T-helper 1 cell treated with Interleukin-12 subunit alpha and Interleukin-12 subunit beta and Interleukin-4 antibody, amounts not matched to agents 30 ng/mL and 1 ng/mL, for 36 hours (primary cell): ENCODE data around the gene YIPF1. TPM values are rescaled to one million over a fixed set of nuclear protein-coding genes. Genes with fewer than 3 reads are reported as not detected.
"Not testable (repeated sequence)": the region's sequence is repeated elsewhere in the genome, so short reads cannot be mapped to it uniquely, and the experiment has no call there.

Experiments
- intact Hi-C: fragments of 100-400 bp; cut with micrococcal nuclease; formaldehyde crosslinking; loops from one replicate; pipeline ENCODE4 v1.15.1; 2024
- total RNA-seq: library from RNA; stranded (reverse); gene quantifications from 2 replicates; pipeline ENCODE4 v1.2.3, GENCODE V29; 2022

YIPF1 gene
- total RNA-seq, 1 donor from 2014 or later: 20.1 TPM

DNA sequence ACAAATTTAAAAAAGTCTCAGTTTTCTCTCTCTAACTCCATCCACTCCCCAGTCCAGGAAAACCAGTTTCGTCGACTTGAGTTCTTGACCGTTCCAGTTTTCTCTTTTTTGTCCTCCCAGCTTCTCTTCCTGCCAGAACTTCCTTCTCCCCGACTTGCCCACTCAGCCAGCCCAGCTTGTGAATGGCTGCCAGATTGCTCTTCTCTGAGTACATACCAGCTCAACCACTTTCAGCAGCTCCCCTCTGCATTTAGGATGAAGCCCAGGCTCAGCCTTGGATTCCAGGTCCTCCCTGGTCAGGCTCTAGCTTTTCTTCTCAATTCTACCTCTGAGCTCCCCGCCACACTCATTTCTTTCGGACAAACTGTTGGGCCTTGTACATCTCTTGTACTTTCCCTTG lies 5.8 kb upstream of the YIPF1 start:
- intact Hi-C loops: no loop called here

DNA sequence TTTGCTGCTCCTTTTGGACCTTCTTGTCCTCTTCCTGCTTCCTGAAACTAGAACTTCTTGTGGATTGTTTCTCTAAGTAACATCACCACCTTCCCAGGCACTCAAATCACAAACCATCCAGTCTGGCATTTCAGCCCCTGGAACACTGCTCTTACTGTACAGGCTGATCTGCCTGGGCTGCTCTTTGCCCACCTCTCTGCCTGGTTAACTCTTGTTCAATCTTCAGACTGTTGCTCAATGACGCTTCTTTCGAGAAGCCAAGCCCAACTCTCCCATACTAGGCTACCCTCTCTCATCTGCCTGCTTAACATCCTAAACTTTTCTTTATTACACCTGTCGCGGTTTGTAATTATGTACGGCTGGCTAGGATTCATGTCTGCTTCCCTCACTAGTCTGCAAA lies 5.0 kb upstream of the YIPF1 start:
- intact Hi-C loops: no loop called here

DNA sequence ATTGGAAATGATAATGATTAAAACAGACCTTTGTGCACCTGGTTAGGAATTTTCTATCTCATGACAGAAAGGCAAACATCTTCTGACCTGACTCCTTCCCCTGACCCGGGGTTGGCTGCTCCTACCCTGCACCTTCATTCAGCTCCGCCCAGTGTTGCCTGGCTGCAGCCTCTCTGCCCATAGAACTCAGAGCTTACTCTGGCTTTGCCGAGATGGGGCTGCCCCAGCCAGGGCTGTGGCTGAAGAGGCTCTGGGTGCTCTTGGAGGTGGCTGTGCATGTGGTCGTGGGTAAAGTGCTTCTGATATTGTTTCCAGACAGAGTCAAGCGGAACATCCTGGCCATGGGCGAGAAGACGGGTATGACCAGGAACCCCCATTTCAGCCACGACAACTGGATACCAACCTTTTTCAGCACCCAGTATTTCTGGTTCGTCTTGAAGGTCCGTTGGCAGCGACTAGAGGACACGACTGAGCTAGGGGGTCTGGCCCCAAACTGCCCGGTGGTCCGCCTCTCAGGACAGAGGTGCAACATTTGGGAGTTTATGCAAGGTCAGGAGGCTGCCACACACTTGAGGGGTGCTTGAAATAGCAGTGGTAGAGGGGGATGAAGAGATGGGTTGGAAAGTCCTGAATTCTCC lies 4.5 kb upstream of the YIPF1 start, which contains the start of gene DIO1:
Gene DIO1, plus strand, starts transcription at position 189 of the 638 bp plus-strand sequence. Its CDS starts 24 bp downstream, at position 213.
- intact Hi-C loops: no loop called here

DNA sequence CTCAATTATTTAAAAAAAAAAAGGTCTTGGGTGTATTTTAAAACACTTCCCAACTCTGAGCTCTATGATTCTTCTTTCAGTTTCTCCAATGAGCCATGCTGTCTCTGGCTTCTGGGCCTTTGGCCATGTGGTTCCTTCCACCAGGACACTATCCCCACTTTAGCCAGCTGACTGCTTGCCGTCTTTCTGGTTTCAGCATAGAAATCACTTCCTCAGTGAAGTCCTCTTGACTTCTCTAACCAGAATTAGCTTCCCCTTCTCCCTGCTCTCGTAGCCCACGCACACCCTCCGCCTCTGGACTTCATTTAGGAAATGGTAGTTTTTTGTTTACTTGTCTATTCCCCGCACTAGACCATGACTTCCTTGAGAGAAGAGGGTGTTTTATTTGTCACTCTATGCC lies 3.3 kb upstream of the YIPF1 start:
- intact Hi-C loops: no loop called here

DNA sequence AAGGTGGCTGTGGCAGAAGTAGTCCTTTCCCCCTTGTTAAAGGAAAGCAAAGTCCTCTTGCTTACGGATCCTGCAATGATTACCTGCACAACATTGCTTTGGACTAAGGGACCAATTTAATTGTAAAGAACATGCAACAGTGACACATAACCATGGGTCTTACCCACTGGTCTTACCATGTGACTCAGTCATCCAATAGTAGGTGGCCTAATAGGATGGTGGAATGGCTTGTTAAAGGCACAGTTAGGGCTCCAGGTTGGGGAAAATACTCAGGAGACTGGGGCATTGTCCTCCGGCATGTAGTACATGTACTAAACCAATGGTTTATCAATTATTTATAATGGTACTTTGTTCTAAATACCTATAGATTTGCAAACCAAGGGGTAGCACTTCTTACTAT lies 2.1 kb upstream of the YIPF1 start:
- intact Hi-C loops: loop anchor here (2.0 kb wide), 1 partner anchor 25 kb away; no protein-coding TSS in a partner anchor

DNA sequence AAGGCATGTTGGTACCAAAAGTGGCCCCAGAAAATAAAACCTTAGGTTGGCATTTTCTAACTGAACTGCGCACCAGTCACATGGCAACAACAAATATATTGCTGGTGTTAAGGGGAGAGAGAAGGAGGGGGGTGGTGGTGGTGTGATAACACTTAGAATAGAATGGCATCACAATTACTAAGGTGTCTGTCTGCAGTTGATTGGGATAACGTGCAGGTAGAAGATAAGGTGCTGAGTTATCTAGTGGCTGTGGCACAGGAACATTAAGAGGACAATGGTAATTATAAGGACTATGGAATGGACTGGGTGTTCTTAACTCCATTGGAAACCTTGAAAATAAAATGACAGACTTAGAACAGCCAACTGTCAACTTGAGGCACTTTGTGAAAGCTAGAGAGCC lies 1.4 kb upstream of the YIPF1 start:
- intact Hi-C loops: loop anchor here (2.0 kb wide), 1 partner anchor 26 kb away; no protein-coding TSS in a partner anchor

DNA sequence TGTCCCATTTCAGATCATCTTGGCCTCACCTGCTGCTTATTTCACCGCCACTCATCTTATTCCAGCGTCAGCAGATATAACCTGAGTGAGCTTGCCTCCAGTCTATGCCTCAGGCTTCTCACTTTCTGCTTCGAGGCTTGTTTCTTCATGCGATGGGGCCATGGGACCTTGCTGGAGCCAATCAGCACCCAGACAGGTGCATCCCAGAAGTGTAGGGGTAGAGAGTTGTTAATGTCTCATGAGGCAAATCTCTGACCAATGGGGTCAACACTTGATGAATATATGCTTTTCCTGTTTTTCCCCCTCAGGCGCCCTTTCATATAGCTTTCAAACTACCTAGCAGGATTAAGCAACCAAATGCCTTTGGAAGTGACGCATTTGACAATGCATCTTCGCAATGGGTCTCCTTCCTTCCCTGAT lies 935 bp upstream of the YIPF1 start:
- intact Hi-C loops: loop anchor here (1.0 to 2.0 kb wide), 2 partner anchors 26 to 163 kb away; partner anchors contain the start of genes TCEANC2 and TMEM59

DNA sequence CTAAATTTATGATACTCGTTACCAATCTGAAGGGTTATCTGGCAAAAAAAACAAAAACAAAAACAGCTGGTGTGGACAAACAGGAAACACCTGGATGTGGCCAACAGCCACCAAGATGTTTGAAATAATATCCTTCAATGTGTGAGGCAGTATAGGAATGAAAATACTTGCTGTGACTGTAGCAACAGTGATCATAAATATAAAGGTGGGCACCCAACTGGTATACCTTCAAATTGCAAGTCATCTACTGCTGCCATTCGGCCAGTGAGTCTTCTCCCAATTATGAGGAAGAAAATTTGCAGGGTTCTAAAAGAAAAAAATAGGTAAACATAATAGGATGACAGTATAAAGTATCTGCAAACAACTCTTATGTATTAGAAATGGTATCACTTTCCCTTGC lies 916 bp downstream of the YIPF1 start:
- intact Hi-C loops: loop anchor here (1.0 to 2.0 kb wide), 8 partner anchors 28 to 828 kb away; partner anchors contain the start of genes CPT2, IFT25 and NDC1

DNA sequence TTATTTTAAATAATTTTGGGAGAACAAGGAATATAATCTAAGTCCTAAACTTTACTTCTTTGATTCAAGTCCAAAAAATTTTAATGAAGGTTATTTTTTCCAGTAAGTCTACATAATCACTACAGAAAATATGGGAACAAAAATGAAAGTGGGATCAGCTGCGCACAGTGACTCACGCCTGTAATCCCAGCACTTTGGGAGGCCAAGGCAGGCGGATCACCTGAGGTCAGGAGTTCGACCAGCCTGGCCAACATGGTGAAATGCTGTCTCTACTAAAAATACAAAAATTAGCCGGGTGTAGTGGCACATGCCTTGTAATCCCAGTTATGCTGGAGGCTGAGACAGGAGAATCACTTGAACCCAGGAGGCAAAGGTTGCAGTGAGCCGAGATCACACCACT lies 6.0 kb downstream of the YIPF1 start:
- intact Hi-C loops: not testable (repeated sequence)

DNA sequence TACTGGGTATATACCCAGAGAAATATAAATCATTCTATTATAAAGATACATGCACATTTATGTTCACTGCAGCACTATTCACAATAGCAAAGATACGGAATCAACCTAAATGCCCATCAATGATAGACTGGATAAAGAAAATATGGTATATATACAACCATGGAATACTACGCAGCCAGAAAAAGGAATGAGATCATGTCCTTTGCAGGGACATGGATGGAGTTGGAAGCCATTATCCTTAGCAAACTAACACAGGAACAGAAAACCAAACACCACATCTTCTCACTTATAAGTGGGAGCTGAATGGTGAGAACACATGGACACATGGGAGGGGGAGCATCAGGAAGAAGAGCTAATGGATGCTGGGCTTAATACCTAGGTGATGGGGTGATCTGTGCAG lies 7.7 kb downstream of the YIPF1 start:
- intact Hi-C loops: not testable (repeated sequence)

DNA sequence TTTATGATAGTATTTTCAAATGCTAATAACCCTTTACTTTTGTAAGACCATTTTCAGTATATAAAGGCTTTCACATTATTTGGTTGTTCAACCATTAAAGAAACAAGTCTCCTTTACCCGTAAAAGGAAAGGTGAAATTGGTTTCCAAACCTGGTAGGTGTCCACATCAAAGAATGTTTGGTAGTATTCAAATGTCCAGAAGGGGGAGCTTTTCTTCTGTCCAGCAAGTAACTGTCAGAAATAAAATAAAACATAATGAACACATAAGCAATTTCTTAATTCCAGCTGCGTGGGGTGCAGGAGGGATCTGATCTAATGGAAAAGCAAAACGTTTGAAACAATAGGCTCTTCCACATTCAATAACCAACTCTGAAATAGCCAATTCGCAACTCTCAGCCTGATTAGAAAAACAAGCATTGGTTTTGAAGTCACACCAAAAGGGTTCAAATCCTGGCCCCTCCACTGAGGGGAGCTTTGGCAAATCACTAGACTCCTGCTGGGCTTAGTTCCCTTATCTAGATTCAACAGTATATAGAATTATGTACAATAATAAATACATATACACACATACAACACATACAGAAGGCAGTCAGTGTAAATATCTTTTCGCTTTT lies 11.0 kb downstream of the YIPF1 start:
- intact Hi-C loops: loop anchor here (1.0 kb wide), 3 partner anchors 71 to 175 kb away; partner anchors contain the start of genes TCEANC2 and TMEM59

DNA sequence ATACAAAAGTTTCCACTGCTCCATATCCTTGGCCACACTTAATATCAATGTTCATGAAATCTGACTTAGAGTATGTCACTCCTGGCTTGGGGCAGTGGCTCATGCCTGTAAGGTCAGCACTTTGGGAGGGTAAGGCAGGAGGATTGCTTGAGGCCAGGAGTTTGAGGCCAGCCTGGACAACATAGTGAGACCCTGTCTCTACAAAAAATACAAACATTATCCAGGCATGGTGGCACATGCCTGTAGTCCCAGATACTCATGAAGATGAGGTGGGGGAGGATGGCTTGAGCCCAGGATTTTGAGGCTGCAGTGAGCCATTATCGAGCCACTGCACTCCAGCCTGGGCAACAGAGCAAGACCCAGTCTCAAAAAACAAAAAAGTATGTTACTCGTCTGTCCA lies 14.4 kb downstream of the YIPF1 start:
- intact Hi-C loops: not testable (repeated sequence)

DNA sequence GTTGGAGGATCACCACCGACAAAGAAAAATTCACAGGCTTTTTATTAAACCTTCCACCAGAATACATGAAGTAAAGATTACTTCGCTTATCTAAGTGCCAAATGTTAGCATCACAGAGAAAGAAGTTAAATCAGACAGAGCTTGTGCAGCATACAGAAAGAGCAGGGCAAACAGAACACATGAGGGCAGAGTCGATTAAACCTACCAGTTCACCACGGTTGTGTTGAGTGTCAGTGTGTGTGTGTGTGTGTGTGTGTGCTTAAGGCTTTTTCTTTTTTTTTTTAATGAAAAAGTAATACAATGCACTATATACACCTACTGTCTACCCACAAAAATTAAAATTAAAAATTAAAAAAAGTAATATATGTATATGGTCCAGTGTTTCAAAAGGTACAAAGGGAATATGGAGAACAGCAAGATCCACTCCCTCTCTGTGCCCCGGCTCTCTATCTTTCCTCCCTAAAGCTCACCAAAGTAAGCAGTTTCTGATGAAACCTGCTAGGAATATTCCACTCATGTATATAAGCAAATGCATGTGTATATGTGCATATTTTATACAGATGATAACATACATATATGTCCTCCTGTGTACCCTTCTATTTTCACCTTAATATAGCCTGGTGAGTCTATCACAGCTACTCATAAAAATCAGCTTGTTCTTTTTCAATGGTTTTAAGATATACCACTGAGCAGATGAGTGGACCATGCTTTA lies 17.7 kb downstream of the YIPF1 start:
- intact Hi-C loops: no loop called here

DNA sequence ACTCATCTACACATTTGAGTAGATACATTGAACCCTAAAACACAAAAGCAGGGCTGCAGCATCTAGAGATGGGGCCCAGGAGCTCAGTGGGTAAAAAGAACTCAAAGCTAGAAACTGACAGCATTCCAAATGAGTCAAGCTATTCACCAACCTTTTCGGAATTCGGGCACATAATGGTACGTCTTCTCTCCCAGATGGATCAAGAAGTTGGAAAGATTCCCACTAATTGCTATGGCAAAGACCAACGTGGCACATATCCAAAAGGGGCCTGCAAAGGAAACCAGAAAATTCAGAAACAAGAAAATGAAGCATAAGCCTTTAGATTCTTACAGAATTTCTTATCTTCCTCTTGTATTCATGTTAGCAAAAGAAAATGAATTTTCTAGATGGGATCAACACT lies 18.4 kb downstream of the YIPF1 start:
- intact Hi-C loops: no loop called here

DNA sequence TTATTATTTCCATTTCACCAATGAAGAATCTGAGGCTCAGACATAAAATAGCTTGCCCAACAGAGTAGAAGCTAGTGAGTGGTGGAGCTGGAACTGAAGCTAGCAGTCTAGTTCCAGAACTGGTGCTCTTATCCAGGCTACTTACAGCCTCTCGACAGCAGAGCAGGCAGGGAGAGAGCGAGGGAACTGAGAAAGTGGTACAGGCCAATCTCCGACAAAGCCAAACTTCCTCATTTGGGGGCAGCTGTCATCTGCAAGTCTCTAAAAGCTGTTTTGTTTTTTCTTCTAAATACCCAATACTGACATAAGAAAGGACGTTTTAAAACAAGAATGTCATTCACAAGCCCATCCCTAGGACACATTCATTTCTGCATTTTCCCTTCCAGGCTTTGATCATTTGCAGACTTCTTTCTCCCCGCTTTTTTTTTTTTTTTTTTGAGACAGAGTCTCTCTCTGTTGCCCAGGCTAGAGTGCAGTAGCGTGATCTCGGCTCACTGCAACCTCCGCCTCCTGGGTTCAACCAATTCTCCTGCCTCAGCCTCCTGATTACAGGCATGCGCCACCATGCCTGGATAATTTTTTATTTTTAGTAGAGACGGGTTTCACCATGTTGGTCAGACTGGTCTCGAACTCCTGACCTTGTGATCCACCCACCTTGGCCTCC lies 20.0 kb downstream of the YIPF1 start:
- intact Hi-C loops: no loop called here

DNA sequence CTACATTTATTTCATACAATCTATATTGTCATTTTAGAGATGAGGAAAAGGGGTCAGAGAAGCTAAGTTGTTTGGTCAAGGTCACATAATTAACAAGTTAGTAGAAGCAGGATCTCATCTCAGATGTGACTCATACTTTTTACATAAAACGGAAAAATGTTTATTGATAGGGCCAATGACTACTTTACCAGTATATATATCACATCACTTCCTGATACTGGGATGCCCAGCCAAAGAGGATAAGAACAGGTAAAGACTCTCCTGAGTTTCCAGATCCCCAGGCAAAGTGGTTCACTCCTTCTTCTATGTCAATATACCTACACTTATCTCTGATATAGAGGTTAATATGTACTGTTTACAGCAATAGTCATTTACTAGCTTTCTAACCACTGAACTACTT lies 21.0 kb downstream of the YIPF1 start:
- intact Hi-C loops: no loop called here

DNA sequence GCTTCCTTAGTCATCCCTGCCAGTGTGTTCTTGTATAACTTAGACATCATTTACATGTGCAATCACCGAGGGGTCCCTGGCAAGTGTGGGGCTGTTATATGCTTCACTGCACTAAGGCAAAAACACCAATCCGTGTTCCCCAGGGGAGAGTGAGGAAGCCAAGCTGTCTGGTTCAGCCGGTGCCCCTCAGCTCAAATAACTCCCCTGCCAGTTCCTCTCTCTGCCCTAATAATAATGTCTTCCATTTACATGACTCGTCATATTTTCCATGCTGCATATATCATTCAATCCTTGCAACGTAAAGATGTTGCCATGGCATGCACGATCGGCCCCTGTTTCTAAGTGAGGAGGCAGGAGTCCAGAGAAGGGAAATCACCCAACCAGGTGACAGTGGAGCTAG lies 27.1 kb downstream of the YIPF1 start:
- intact Hi-C loops: no loop called here

DNA sequence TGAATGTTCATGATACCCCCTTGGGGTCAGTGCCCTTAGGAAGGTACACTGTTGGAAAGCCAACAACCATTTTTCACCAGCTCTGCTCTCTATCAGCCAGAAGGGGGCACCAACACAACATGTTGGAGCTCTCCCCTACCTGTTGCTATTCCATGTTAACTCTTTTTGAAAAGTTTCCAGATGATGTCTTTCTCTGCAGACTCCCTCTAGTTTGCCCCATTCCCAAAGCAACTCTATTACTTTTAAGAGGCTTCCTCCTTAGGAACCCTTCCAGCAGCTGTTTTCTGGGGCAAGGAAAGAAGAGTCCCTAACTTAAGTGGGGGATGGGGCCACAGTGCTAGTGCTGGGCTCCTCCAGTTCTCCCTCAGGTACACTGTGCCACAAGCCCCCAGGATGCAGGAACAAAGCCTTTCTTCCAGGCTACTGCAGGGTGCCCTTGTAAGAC lies 28.6 kb downstream of the YIPF1 start:
- intact Hi-C loops: loop anchor here (1.0 to 2.0 kb wide), 7 partner anchors 28 to 949 kb away; partner anchors contain the start of genes TCEANC2, TMEM59 and YIPF1

DNA sequence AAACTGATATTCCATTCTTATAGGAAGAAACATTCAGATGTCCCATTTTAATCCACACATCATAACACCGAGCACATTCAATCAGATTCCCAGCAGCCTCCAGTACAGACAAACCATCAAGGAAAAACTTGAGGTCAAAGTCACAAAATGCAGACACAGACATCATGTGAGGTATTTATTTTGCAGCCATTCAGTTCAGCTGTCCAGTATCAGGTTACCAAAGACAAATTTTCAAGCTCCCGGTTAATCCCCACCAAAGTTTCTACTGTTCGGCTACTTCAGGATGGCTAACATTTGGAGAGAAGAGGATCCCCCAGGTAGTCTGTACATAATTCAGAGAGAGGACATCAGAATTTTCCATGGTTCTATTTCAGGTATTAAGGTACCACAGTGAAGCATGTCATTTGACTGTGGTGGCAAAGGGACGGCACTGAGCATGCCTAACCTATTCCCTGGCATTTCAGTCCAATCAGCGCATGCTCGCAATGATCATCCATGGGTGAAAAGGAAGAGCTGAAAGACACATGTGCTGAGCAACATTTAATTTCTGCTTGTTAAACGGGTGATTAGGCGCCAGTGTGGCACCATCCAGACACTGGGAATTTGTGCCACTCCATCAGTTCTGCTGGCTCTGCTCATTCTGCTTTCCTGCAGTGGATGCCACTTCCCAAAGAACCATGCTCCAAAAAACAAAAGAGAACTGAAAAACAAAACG lies 37.9 kb downstream of the YIPF1 start:
- intact Hi-C loops: no loop called here

DNA sequence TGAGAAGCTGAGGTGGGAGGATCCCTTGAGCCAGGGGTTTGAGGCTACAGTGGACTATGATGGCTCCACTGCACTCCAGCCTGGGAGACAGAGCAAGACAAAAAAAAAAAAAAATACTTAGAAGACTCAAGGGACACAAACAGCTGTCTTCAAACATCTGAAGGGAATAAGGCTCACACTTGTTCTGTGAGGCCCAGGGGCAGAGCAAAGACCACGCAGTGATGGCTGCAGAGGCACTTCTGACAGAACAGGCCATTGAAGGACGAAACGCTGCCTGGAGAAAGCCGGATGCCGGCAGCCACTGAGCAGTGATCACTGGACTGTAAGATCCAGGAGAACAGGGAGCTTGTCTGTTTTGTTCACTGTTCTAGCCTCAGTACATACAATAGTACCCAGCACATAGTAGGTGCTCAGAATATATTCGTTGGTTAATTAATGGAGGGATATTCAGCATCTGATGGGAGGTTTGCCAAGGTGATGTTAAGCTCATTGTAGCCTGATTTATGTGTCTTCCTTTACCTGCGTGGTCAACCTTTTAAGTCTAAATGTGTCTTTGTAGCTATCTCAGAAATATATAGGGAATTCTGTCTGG lies 39.4 kb downstream of the YIPF1 start:
- intact Hi-C loops: no loop called here
